Mesenchymal stem cell (in vitro differentiated cells and primary cell): Measurements from ENCODE around the gene ATP2A3.

Source experiments
- DNase-seq: peaks from one replicate; pipeline ENCODE4 v3.0.0-alpha.2; 2013
- H2AFZ ChIP-seq: one replicate; pipeline ENCODE4 v1.6.1; 2013; ENCODE audit warnings: low read depth, mild to moderate bottlenecking, control low read depth, inconsistent platforms, low read length, moderate library complexity
- H2AK5ac ChIP-seq: 2 replicates; pipeline ENCODE4 v1.6.1; 2013; ENCODE audit warnings: low read length, moderate library complexity, mild to moderate bottlenecking, inconsistent platforms; ENCODE audit not compliant: severe bottlenecking
- H2BK120ac ChIP-seq: one replicate; pipeline ENCODE4 v1.6.1; 2013; ENCODE audit warnings: low read depth, mild to moderate bottlenecking, inconsistent platforms, low read length, moderate library complexity
- H2BK12ac ChIP-seq, 2 experiments: one replicate each; pipeline ENCODE4 v1.6.1; 2013; ENCODE audit warnings: inconsistent platforms in 2 of 2, low read length in 2 of 2, mild to moderate bottlenecking in 2 of 2, moderate library complexity in 2 of 2, control low read depth in 1 of 2
- H2BK15ac ChIP-seq: one replicate; pipeline ENCODE4 v1.6.1; 2013; ENCODE audit warnings: mild to moderate bottlenecking, low read depth, inconsistent platforms; ENCODE audit not compliant: poor library complexity, severe bottlenecking
- H2BK5ac ChIP-seq: 2 replicates; pipeline ENCODE4 v1.6.1; 2013; ENCODE audit warnings: low read depth, mild to moderate bottlenecking, low read length, control low read depth, inconsistent platforms; ENCODE audit not compliant: poor library complexity, severe bottlenecking
- H3K14ac ChIP-seq, 2 experiments: one replicate each; pipeline ENCODE4 v1.6.1; 2013; ENCODE audit warnings: inconsistent platforms in 2 of 2, low read length in 2 of 2, control low read depth in 1 of 2, mild to moderate bottlenecking in 1 of 2, moderate library complexity in 1 of 2
- H3K18ac ChIP-seq, 2 experiments: one replicate each; pipeline ENCODE4 v1.6.1; 2013; ENCODE audit warnings: inconsistent platforms in 2 of 2, low read length in 2 of 2, control low read depth in 1 of 2, low read depth in 1 of 2, mild to moderate bottlenecking in 1 of 2
- H3K23ac ChIP-seq, 2 experiments: one replicate each; pipeline ENCODE4 v1.6.1; 2013; ENCODE audit warnings: inconsistent platforms in 2 of 2, low read length in 2 of 2, mild to moderate bottlenecking in 2 of 2, moderate library complexity in 2 of 2, control low read depth in 1 of 2
- H3K27ac ChIP-seq: 2 replicates; pipeline ENCODE4 v1.5.1; 2013; ENCODE audit warnings: mild to moderate bottlenecking, moderate library complexity, low read length, control low read depth, inconsistent platforms; ENCODE audit not compliant: poor library complexity, severe bottlenecking
- H3K27me3 ChIP-seq, 2 experiments: 2 replicates each; pipeline versions ENCODE4 v1.6.1 to v1.7.0; 2013; ENCODE audit warnings: low read length in 2 of 2, mild to moderate bottlenecking in 2 of 2, moderate library complexity in 2 of 2, control low read depth in 1 of 2, inconsistent platforms in 1 of 2; ENCODE audit not compliant: control insufficient read depth in 1 of 2, insufficient read depth in 1 of 2
- H3K36me3 ChIP-seq, 2 experiments: 2 replicates each; pipeline versions ENCODE4 v1.6.1 to v1.7.0; 2013; ENCODE audit warnings: low read length in 2 of 2, control low read depth in 1 of 2, inconsistent platforms in 1 of 2, low read depth in 1 of 2, mild to moderate bottlenecking in 1 of 2; ENCODE audit not compliant: insufficient read depth in 2 of 2, control insufficient read depth in 1 of 2
- H3K4ac ChIP-seq, 2 experiments: one replicate each; pipeline ENCODE4 v1.6.1; 2013; ENCODE audit warnings: inconsistent platforms in 2 of 2, low read length in 2 of 2, mild to moderate bottlenecking in 2 of 2, moderate library complexity in 2 of 2, control low read depth in 1 of 2, low read depth in 1 of 2
- H3K4me1 ChIP-seq: 2 replicates; pipeline ENCODE4 v1.6.1; 2013; ENCODE audit warnings: low read depth, low read length, control low read depth; ENCODE audit not compliant: control insufficient read depth, insufficient read depth
- H3K4me2 ChIP-seq: 2 replicates; pipeline ENCODE4 v1.6.1; 2013; ENCODE audit warnings: low read length, mild to moderate bottlenecking, inconsistent platforms; ENCODE audit not compliant: poor library complexity, severe bottlenecking
- H3K4me3 ChIP-seq, 2 experiments: 2 replicates each; pipeline versions ENCODE4 v1.5.1 to v1.7.0; 2013; ENCODE audit warnings: low read length in 2 of 2, mild to moderate bottlenecking in 2 of 2, control low read depth in 1 of 2, low read depth in 1 of 2; ENCODE audit not compliant: insufficient read depth in 1 of 2
- H3K79me1 ChIP-seq: replicated peaks from 2 replicates; pipeline ENCODE4 v1.6.1; 2013; ENCODE audit warnings: mild to moderate bottlenecking, control low read depth, low read length, inconsistent platforms; ENCODE audit not compliant: poor library complexity, severe bottlenecking
- H3K9ac ChIP-seq: 2 replicates; pipeline ENCODE4 v1.7.0; 2013; ENCODE audit warnings: mild to moderate bottlenecking, low read length, moderate library complexity
- H3K9me3 ChIP-seq: 2 replicates; pipeline ENCODE4 v1.7.0; 2013; ENCODE audit warnings: mild to moderate bottlenecking, low read length; ENCODE audit not compliant: control insufficient read depth
- H4K8ac ChIP-seq: one replicate; pipeline ENCODE4 v1.6.1; 2013; ENCODE audit warnings: inconsistent platforms, mild to moderate bottlenecking, low read length, moderate library complexity
- H4K91ac ChIP-seq: one replicate; pipeline ENCODE4 v1.6.1; 2013; ENCODE audit warnings: mild to moderate bottlenecking, low read length, inconsistent platforms
- WGBS: methylation state at CpG from one replicate; pipeline ENCODE4 v1.1.7; 2013; ENCODE audit warnings: mixed read lengths; 5-methylcytosine and 5-hydroxymethylcytosine counted together

The ATP2A3 gene

GRCh38 chr17:4008441-4009185 is 44.4 kb upstream of the ATP2A3 start:
- H3K27me3 ChIP-seq, result no peaks in the 10 kb centered on the region
- no peak overlapping the region for H2AFZ ChIP-seq
- H3K4ac ChIP-seq, result no peak overlapping the region
- H4K8ac ChIP-seq, result no peak overlapping the region
- H2BK15ac ChIP-seq, result no peak overlapping the region
- H3K4me3 ChIP-seq, result no peak overlapping the region
- peaks cover 3% of the 10 kb centered on the region for H3K79me1 ChIP-seq
- H3K9me3 ChIP-seq, result no peaks in the 10 kb centered on the region
- no peak overlapping the region for H2BK5ac ChIP-seq
- no peak overlapping the region for H2BK120ac ChIP-seq
- no peak for DNase-seq
- peaks cover 3% of the 10 kb centered on the region for H3K4me1 ChIP-seq
- 95% methylated on average over 25 of the region's 26 CpGs for WGBS
- no peak overlapping the region for H3K14ac ChIP-seq
- no peak overlapping the region for H3K23ac ChIP-seq
- peaks cover 66 to 79% of the 10 kb centered on the region in 2 experiments for H3K36me3 ChIP-seq
- no peak overlapping the region for H3K4me2 ChIP-seq
- no peak overlapping the region for H2AK5ac ChIP-seq
- no peak overlapping the region for H3K27ac ChIP-seq
- H4K91ac ChIP-seq, result no peak overlapping the region
- H3K18ac ChIP-seq, result no peak overlapping the region
- no peak overlapping the region for H2BK12ac ChIP-seq
- no peak overlapping the region for H3K9ac ChIP-seq

GRCh38 chr17:4008082-4008435 is 43.8 kb upstream of the ATP2A3 start:
- DNase-seq, result no peak
- Histone ChIP-seq H3K79me1 (peaks cover 3% of the 10 kb centered on the region), H2BK15ac (no peak overlapping the region), H3K23ac (no peak overlapping the region), H3K9me3 (no peaks in the 10 kb centered on the region), H2BK12ac (no peak overlapping the region), H3K14ac (no peak overlapping the region), H3K27me3 (no peaks in the 10 kb centered on the region), H3K4me1 (peaks cover 3% of the 10 kb centered on the region), H4K8ac (no peak overlapping the region), H2BK5ac (no peak overlapping the region), H3K27ac (no peak overlapping the region), H3K4ac (no peak overlapping the region), H2BK120ac (no peak overlapping the region), H2AFZ (no peak overlapping the region), H2AK5ac (no peak overlapping the region), H3K18ac (no peak overlapping the region), H4K91ac (no peak overlapping the region), H3K36me3 (peaks cover 66 to 73% of the 10 kb centered on the region in 2 experiments), H3K4me2 (no peak overlapping the region), H3K4me3 (no peak overlapping the region), H3K9ac (no peak overlapping the region)
- 87% methylated on average over 4 of the region's 6 CpGs for WGBS

DNA sequence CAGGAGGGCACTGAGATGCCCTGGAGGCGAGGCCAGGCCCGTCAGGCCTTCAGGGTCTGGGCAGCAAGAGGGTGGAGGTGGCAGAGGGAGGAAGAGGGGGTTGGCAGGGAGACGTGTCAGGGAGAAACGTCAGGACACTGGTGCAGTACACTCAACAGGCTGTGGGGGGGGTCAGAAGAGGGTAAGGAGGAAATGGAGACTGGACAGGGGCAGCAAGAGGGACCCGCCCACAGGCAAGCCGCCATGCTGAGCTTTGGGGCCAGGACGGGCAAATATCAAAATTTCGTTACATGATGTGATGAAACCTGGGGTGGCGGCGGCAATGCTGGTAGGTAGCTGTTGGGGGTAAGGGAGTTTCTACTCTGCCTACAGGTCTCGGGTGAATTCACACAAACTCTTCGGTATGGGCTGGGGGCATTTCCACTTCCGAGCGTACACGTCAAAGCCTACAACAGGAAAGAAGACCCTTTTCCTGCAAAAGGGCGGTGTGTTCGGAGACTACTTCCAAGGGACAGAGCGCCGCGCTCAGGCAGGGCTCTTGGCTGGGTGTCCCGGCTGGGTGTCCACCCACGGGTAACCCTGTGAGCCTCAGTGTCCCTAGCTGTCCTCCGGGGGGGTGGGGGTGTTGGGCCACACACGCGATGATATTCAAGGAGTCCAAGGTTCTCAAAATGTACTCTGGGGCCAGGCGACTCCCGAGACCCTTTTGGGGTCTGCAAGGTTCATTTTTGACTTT is 43.3 kb upstream of the ATP2A3 start:
- no peaks in the 10 kb centered on the region for H3K27me3 ChIP-seq
- no peak overlapping the region for H2BK12ac ChIP-seq
- DNase-seq, result no peak
- H3K4ac ChIP-seq, result no peak overlapping the region
- H3K36me3 ChIP-seq, result peaks cover 67 to 68% of the 10 kb centered on the region in 2 experiments
- no peak overlapping the region for H2BK15ac ChIP-seq
- H2BK120ac ChIP-seq, result no peak overlapping the region
- no peak overlapping the region for H3K4me3 ChIP-seq
- H2AK5ac ChIP-seq, result no peak overlapping the region
- peaks cover 3% of the 10 kb centered on the region for H3K79me1 ChIP-seq
- H3K14ac ChIP-seq, result no peak overlapping the region
- no peak overlapping the region for H3K4me2 ChIP-seq
- H3K9ac ChIP-seq, result no peak overlapping the region
- H3K27ac ChIP-seq, result no peak overlapping the region
- no peak overlapping the region for H2BK5ac ChIP-seq
- no peak overlapping the region for H4K91ac ChIP-seq
- no peaks in the 10 kb centered on the region for H3K9me3 ChIP-seq
- WGBS, result 94% methylated on average over 27 of the region's 27 CpGs
- no peak overlapping the region for H3K18ac ChIP-seq
- H2AFZ ChIP-seq, result no peak overlapping the region
- H3K4me1 ChIP-seq, result peaks cover 3% of the 10 kb centered on the region
- H3K23ac ChIP-seq, result no peak overlapping the region
- no peak overlapping the region for H4K8ac ChIP-seq

DNA sequence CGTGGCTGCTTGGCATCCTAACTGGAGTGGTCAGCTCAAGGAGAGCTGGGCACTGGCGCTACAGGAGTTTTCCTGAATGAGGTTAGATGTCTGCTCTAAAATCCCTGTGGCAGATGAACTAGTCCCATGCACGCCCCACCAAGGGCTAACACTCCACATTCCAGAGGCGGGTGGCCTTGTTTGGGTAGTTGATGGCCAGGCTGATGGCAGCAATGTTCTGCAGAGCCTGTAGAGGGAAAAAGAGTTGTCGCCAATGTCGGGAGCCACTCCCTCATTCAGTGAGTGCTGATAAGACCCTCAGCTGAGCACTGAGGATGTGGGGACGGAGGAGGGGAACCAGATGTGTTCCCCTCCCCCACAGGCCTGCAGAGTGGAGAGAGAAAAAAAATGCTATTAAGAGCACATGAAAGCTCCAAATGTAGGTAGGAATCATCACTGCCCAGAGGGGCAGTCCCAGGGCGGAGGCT is 42.5 kb upstream of the ATP2A3 start:
- Histone ChIP-seq H3K14ac (no peak overlapping the region), H2BK5ac (no peak overlapping the region), H2AK5ac (no peak overlapping the region), H2BK15ac (no peak overlapping the region), H3K4ac (no peak overlapping the region), H3K27me3 (no peaks in the 10 kb centered on the region), H3K18ac (no peak overlapping the region), H3K36me3 (peaks cover 60 to 61% of the 10 kb centered on the region in 2 experiments), H3K9ac (no peak overlapping the region), H4K8ac (no peak overlapping the region), H3K4me2 (no peak overlapping the region), H3K79me1 (peaks cover 1% of the 10 kb centered on the region), H4K91ac (no peak overlapping the region), H3K27ac (no peak overlapping the region), H3K4me1 (peaks cover 3% of the 10 kb centered on the region), H3K9me3 (no peaks in the 10 kb centered on the region), H2BK120ac (no peak overlapping the region), H2BK12ac (no peak overlapping the region), H3K23ac (peak overlapping the region in 1 of 2 experiments; percentile 65), H3K4me3 (no peak overlapping the region), H2AFZ (no peak overlapping the region)
- WGBS, result 66% methylated on average over 8 of the region's 8 CpGs
- no peak for DNase-seq
